OCI-M2 (cell line): Measurements from ENCODE around the gene PTX4.
"Not testable (repeated sequence)": the region's sequence is repeated elsewhere in the genome, so short reads cannot be mapped to it uniquely, and the experiment has no call there.

Experiments used
- DNase-seq: peaks from one replicate; lab custom pipeline; 2025; ENCODE audit not compliant: unreplicated experiment; lab: John Stamatoyannopoulos, UW

The PTX4 gene

DNA sequence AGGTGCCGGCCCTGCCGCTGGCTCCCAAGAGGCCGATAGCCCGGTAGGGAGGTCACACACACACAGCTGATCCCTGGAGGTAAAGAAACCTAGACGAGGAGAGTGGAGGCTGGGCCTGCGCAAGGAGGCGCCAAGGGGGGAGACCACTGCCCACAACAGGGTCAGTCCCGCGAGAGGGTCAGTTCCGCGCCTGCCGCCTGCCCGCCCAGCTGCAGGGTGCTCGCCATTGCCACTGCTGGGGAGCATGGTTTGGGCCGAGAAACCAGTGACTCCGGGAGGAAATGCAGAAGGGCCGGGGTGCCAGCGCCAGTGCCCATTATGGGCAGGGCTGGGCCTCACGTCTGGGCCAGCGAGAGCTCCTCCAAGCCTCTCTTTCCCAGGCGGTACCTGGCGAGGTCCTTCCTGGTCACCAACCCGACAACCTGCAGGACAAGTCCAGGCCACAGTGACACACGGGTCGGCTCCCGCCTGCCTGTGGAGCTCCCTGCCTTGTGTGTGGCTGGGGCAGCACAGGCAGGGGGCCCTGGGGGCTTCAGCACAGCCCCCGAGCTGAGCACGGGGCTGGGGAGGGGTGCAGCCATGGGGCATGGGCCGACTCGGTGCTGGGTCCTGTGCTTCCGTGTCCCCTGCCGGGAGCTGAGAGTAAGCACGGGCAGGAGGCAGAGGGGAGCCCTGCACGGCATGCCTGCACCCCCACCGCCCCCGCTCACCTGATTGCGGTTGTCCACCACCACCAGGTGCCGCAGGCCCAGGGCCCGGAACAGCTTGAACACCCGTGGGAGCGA lies 42.3 kb downstream of the PTX4 start:
- DNase-seq, result no peak

- DNase-seq, result no peak
Observed at GRCh38 chr16:1445518-1446203, 43.1 kb downstream of the PTX4 start.

GRCh38 chr16:1444730-1445517 lies 43.8 kb downstream of the PTX4 start:
- no peak for DNase-seq

GRCh38 chr16:1443980-1444729 lies 44.6 kb downstream of the PTX4 start, which contains the start of gene CCDC154:
Gene CCDC154, minus strand, starts transcription at chr16:1444556. Its CDS starts 234 bp downstream, at chr16:1444322.
- no peak for DNase-seq

- DNase-seq, result no peak
Observed at GRCh38 chr16:1443403-1443973, 45.3 kb downstream of the PTX4 start.

- no peak for DNase-seq
Observed at GRCh38 chr16:1442697-1443096, 46.0 kb downstream of the PTX4 start.

DNA sequence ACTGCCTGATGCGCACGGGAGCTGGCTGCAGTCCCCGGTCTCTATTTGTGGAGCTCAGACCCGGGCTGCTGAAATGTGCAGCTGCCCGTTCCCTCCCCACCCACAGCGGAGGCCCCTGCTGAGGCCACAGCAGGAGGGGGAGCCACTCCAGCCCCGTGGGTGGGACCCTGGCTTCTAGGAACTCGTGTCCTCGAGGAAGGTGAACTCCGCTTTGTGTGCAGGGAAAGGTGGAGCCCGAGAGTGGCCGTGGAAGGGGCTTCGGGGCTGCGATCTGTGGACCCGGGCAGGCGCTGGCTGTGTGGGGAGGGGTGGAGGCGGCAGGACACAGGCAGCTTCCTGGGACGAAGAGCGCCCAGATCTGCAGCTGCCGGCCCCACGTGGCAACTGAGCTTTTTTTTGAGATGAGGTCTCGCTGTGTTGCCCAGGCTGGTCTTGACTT lies 47.3 kb downstream of the PTX4 start:
- no peak for DNase-seq

DNA sequence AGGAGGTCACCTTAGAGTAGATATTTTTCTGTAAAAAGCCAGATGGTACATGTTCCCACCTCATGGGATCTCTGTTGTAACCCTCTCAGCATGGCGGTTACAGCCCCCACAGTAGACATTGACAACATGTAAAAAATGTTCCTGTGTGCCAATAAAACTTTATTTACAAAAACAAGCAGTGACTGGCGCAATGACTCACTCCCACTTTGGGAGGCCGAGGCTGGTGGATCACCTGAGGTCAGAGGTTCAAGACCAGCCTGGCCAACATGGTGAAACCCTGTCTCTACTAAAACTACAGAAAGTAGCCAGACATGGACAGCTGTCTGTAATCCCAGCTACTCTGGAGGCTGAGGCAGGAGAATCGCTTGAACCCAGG lies 49.1 kb downstream of the PTX4 start:
- DNase-seq, result not testable (repeated sequence)

DNA sequence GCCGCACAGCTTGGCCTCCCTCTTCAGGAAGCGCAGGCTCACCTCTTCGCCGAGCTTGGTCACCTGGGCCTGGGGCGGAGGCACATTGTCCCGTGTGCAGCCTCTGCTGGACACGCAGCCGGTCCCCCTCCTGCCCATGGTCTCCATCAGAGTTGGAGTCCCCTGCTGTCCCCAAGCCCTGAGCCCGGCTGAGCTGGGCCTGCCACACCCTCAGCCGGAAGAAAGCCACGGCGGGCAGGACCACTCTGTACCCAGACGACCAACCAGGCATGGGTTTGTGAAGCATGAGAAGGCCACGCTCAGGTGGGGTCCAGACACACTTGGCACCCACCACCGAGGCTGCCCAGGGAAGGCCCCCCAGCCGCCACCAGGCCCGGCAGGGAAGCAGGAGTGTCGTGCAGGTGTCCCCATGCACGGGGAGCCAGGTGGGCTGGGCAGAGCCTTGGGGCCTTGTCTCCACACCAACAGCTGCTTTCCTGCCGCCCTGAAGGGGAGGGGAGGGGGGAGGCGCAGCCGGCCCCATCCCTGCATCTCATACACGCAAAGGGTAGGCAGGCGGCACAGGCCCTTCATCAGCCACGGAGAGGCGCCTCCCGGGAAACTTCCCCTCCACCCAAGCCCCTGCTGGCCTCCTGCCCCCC lies 49.6 kb downstream of the PTX4 start:
- no peak for DNase-seq

DNA sequence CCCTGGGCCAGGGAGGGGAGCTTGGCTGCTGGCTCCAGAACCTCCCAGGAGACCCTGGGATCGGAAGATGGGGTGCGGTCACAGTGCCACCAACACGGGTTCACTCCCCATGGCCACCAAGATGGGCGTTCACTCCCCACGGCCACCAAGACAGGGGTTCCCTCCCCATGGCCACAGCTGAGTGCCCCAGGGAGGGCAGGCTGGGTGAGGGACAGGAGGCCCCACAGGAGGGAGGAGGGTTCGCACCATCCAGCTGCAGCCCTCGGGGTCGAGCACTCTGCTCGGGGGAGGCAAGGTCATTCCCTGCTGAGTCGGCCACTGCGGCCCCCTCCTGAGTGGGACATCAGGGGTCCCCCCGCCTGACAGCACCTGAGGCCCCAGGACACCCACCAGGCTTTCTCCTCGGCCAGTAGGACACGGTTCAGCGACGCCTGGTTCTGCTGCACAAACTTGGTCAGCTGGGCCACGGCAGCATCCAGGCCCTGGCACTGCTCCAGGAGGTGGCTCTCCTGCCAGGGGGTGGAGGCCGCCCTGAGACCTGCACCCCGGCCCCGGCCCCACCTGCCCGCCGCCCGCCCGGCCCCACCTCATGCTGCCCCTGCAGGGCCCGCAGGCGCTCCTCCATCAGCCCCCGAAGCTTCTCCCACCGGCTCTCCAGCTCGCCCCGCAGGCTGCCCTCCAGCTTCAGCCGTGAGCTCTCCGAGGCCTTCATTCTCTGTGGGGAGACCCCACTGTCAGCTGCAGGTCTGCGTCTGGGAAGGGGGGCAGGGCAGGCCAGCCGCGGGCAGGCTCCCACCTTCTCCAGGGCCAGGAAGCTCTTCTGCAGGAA lies 50.3 kb downstream of the PTX4 start:
- DNase-seq, result no peak

DNA sequence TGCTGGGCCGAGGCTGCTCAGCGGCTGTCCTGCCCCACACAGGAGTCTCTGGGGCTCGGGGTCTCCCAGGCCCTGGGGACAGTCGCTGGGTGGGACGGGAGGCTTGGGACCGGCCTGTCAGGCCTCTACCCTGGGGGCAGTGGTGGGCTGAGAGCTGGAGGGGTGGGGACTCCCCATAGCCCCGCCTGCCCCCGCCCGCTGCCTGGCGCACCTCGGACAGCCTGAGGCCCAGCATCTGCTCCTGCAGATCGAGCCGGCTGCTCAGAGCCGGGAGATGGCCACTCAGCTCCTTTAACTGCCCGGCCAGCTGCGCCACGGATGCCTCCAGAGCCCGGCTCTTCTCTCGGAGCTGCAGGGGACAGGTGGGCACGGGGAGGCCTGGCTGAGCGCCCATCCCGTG lies 51.1 kb downstream of the PTX4 start:
- no peak for DNase-seq

- DNase-seq, result no peak
Observed at GRCh38 chr16:1436731-1437355, 51.9 kb downstream of the PTX4 start.

DNA sequence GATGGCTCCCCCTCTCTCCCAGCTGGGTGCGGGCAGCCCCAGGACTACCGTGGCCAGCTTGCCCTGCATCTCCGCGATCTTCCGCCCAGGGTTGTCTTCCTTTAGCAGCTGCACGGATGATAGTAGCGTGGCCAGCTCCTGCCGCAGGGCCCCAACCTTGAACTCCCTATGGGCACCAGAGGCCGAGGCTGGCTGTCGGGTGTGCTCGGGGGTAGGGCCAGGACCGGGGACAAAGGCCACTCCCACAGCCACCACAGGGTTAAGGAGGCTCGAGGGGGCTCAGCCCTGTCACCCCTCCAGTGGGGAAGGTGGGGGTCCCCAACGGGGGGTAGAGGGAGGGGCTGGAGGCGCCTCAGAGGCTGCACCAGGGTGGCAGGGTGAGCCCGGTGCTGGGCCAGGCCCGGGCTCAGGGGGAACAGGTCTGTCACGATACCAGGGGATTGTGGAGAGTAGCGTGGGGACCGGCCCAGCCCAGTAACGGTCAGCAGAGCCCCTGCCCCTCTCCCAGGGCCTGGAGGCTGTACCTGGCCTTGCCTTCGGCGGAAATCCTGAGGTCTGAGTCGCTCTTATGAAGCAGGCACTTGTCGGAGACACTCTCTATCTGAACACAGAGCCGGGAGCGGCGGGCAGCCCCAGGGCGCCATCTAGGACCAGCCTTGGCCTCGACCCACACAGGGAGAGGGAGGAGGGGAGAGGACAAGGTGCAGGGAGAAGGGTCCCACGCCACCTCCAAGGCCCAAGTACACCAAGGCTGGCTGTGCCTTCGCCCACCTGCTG lies 52.6 kb downstream of the PTX4 start:
- DNase-seq, result no peak
